HG02759 (cell line): ENCODE results near the gene LARGE1.

Source experiments
- ATAC-seq: cut with Tn5 transposase; IDR thresholded peaks from one replicate; pipeline ENCODE4 v1.9.1; 2021; ENCODE audit warnings: mild to moderate bottlenecking, moderate library complexity; ENCODE audit not compliant: unreplicated experiment

The LARGE1 gene

DNA sequence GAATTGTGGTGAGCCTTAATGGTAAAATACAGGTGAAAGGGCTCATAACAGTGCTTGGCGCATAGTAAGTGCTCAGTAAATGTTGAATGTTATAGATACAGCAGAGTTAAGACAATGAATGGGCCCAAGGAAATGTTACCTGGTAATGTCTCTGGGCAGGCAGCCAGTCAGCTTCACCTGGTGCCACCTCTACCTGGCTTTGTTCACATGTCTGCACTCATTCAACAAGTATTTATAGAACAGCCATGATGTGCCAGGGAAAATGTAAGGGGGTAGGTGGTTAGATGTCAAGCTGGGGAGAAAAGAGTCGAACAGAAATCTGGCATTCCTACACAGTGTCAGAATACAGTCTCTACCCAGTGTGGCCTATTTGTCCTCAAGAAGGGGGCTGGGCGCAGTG lies 623.3 kb downstream of the LARGE1 start:
- no peak for ATAC-seq

DNA sequence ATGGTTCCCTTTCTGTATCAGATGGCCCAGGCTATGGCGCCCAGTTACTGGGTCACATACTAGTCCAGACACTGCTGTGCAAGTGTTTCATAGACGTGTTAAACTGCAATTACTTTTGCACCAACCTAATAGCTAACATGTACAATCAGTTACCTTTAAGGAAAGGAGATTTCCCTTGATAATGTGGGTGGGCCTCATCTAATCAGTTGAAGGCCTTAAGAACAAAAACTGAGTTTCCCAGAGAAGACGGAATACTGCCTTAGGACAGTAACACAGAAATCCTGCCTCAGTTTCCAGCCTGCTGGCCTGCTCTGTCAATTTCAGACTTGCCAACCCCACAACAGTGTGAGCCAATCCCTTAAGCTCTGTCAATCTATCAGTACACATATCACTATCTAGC lies 632.2 kb downstream of the LARGE1 start:
- ATAC-seq, result no peak

DNA sequence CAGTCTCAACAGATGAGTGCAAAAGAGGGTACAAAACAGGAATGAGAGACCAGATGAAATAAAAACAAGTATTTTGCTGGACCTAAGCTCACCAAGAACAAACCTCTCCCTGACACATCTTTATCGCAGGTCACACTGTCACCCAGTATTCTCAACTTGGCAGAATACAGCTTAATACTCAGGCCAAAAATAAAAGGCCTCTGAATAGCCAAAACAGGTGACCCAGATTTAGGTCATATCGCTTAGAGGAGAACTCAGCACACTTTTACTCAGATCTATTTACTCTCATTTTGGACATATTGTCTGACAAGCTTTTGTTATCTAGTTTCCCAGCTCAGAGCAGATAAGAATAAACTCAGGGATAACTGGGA lies 645.2 kb downstream of the LARGE1 start:
- no peak for ATAC-seq

DNA sequence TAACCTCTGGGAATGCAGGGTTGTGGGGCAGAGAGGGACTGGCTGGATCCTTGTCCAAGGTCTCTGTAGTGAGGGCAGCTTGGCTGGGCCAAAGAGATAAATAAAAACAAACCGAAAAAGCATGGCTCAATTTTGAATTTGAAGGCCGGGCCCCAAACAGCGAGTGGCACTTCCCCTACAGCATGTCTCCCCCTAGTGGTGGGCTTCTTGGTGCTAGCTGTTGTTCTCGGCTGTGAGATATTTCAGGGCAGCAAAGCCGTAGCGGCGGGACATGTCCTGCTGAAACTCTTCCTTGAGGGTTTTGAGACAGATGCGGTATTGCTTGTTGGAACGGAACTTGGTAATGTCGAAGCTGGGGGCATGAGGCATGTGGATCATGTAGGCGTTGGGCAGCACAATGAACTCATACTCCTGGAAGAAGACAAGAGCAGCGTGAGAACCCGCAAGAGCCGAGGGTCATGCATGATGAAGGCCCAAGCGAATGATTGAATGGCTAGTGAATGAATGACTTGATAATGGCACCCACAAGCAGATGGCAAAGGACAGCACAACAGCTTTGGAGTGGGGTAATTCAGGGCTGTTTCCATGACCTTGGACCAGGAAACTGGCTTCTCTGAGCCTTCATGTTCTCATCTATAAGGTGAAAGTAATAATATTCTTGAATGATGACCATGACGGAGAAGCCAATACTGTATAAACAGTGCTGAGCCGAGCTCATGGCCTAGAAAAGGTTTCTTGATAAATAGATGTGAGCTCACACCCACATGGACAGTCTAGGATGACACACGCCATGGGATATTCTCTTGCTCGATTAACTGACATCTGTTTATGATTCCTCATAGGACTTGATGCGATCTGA lies 645.8 kb downstream of the LARGE1 start:
- ATAC-seq, result no peak

DNA sequence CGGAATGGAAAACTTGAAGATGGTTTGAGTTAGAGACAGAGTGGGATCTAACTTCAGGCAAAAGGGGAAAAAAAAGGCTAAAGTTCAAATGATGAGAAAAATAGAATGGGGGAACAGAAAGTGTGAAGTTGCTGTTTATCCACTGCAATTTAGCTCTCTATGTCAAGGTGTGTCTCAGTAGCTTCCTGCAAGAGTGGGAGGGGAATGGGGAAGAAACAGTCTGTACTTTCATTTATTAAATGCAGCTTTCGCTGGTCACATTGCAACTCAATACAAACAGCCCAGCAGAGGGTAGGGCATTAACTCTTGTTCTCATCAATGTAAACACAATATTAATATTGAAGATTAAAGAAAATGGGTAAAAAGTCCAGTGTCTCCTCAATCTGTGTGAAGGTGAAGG lies 647.4 kb downstream of the LARGE1 start:
- ATAC-seq, result no peak

DNA sequence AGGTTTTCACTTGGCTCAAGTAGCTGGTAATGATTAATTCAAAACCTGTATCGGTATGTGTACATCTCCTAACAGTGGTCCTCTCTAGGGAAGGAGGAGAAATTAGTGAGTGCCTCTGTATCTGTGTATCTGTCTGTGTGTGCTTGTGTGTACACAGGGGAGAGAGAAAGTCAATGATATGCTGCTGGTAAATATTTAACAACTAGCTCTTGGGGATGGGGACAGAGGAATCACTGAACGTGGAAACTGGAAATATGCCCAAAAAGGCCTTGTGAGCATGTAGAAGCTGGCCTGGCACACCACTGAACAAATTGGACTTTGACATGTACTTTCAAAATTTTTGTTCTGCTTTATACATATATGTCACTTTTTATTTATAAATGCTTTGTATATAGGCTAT lies 648.1 kb downstream of the LARGE1 start:
- peak; percentile 29 for ATAC-seq

DNA sequence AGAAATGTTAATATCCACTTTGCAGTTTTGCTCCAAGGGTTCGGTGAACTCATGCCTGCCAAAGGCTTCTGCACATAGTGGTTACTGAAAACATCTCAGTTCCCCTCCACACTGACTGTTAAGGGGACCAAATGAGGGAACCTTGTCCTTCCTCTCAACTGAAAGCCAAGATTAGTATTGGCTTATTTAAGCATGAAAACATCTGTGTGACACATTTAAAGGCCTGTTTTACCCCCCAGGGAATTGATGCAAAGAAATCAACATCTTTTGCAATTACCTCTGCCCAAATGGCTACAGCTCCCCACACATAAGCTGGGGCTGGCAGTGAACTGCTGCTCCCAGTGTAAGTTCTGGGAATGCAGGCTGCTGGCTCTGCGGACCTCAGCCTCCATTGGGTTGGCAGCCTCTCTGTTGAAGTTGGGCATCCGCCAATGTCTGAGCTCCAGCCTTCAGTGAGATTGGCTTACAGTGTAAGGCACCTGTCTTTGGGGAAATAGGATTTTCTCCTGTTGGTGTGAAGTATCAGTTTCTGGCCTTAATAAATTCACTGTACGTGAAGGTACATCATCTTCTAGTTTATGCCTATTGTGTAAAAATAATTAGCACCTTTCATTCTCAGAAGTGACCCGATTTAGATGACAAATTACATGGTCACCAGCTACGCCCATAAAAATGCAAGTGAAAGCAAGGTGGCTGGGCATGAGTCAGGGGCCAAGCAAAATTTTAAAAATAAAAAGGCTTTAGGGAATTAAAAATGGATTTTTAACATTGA lies 648.7 kb downstream of the LARGE1 start:
- ATAC-seq, result peak; percentile 80

DNA sequence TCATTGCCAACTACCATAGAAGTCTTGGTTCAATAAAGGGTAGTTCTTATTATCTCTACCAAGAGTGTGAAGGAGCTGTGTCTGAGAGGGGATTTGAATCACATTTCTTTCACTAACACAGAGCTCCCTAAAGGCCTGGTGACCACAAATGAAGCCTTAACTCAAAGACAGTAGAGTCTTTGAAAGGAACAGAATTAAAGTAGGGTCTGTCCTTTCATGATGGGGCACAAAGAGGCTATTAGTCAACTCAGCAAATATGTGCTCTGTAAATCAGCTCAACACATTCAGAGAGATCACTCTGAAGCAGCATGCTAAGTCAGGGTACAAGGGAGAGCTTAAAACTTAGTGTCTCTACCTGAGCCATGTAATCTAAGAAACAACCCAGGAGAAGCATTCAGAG lies 649.7 kb downstream of the LARGE1 start:
- ATAC-seq, result no peak

DNA sequence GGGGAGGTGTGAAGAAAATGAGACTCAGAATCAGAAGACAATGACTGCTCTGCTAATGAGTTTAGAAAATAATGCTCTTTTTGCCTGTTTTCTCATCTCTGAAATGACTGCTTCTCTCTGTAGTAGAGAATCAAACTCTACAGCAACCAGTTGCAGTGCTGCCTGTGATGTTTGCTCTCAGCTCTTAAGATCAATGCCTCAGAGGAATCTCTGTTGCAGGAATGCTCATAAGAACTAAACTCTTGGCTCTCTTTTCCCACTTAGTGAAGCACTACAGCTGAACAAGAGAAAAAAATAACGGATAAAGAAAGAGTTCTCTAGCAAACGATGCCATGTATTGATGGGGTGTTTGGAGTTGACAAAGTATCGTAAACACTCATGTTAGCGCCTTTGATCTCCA lies 658.6 kb downstream of the LARGE1 start:
- ATAC-seq, result no peak

DNA sequence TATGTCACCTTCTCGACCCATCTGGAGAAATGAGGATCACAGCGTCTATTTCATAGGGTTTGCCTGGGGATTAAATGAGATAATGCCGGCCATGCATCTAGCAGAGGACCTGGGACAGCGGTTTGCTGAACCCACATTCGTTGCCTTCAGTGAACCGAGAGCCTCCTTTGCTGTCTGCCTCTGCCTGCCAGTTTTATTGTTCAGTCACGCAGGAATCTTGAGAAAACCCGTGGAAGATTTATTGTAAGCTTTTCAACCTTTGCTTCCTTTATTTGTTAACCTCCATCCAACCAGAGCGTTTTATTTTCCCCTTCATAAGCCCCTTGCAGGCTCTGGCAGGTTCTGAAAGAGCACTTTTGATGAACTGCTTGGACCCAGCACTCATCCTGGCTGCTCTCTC lies 659.8 kb downstream of the LARGE1 start:
- ATAC-seq, result no peak

DNA sequence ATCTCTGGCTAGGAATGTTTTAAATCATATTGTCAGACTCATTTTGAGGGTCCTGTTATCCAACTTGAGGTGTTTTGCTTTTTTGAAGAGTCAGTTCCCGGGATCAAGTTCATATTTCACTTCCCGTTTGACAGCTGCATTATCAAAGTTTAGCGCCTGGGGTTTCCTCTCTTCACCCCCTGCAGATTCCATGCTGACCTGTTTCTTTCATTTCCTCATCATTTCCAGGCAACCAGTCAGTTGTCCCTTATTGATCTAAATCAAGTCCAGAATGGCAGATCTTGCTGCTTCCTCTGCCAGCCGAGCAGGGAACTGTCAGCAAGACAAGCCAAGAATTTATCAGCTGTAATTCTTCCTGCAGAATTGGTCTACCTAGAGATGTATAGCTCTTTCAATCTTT lies 664.5 kb downstream of the LARGE1 start:
- no peak for ATAC-seq

DNA sequence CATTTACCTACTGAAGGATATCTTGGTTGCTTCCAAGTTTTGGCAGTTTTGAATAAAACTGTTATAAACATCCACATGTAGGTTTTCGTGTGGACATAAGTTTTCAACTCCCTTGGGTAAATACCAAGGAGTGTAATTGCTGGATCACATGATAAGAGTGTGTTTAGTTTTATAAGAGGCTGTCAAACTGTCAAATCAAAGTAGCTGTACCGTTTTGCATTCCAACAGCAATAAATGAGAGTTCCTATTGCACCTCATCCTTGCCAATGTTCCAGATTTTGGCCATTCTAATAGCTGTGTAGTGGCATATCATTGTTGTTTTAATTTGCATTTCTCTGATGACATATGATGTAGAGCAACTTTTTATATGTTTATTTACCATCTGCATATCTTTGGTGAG lies 671.3 kb downstream of the LARGE1 start:
- ATAC-seq, result no peak

DNA sequence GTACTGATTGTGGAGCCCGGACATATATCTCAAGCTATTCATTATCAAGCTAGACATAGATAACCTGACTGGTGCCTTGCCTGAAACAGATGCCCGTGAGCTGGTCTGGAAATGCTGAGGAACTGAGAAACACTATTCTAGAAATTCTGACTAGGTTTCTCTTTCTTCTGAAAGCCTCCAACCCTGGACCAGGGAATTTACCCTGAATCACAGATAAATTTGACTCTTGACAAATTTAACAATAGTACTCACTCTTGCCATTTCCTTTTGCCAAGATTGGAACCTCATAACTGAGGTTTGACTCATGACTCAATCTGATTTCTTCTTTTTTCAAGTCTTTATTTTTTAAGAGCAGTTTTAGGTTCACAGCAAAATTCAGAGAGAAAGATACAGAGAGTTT lies 672.5 kb downstream of the LARGE1 start:
- peak; percentile 30 for ATAC-seq

DNA sequence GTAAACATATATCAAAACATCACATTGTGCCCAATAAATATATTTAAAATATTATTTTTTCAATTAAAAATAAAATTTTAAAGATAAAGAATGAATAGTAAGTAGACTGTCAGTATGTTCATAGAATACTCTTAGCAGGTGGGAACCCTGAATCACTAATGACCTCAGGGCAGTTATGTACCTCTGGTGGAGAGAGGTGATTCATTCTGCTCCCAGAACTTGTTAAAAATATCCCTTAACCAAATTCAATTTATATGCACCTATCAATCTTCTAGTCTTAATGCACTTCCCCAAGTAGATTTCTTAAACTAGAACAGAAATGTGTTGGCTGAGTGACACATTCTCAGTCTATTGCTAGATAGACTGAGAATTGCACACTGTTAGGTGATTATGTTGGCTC lies 678.2 kb downstream of the LARGE1 start:
- ATAC-seq, result no peak

DNA sequence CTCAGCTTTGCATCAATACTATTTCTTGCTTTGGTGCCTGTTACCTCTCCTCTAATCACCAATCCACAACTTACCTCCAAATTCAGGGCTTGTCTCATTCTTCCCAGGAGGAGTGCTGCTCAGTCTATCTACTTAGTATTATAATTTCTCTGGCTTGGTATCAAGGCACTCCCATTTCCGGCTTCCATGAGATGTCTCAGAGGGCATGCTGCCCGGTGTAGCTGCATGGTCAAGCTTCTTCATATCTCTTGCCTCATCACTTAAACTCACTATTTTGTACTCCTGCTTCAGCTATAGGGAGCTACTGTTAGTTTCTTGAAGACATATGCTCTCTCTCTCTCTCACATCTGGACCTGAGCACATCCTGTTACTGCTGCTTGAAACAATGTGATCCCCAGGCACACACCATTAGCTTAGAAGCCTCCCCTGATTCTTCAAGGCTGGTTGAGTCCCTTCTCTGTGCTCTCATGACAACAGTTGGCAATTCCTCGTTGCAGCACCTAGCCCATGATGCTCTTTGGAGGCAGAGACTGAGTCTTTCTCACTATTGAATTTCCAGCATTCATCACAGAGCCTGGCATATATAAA lies 679.3 kb downstream of the LARGE1 start:
- ATAC-seq, result no peak

DNA sequence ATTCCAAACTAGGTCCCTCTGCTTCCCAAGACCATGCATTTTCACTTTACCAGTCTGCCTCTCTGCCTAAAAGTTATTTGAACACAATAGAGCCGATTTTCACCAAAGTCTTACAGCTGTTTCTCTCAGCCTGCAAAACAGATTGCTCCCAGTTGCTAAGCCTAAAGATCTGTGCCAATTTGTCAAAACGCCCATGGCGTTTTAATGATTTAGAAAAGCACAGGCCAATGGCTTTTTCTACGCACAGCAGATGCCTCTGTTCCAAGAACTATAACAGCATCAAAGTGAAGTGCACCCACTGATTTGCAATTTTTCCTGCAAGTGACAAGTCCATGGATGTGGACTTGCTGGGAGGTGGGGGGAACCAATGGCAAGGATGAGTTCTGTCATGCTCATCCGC lies 688.2 kb downstream of the LARGE1 start:
- no peak for ATAC-seq

DNA sequence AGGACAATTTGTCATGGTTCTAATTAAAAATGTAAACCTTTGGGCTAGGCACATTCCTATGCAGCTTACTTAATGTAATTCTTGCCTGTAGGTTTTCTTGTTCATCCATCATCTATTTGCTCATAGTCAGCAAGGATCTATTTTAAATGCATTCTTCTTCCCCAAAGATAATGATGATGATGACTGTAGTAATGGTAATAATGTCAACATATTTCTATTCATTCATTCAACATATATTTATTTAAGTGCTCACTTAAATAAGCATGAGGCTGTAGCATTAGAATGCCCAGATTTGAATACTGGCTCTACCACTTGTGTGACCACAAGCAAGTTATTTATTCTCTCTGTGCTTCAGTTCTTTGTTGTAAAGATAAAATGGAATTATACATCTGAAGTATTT lies 692.5 kb downstream of the LARGE1 start:
- ATAC-seq, result no peak

DNA sequence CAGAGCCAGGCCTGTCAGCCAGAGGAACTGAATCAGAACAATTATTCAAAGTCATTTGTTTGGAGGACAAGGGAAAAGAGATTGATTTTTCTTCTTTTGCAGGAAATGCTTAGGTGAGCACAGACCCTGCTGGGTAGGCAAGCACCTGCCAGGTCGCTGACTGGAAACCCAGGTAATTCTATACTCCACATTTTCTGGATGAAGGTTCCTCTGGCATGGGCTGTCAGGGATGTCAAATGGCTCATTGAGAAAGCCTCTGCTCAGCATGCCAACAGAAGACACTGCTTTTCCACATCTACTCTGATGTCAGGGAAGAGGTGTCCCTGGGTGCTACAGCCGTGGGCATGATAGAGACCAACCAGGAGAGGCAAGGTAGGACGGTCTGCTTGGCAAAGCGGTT lies 695.4 kb downstream of the LARGE1 start:
- ATAC-seq, result no peak
